IPS-11a (cell line): Measurements from ENCODE around the gene PCGF1.
A peak's percentile ranks its signal among the peaks of the same experiment; 100 is the strongest.
"Not testable (repeated sequence)": the region's sequence is repeated elsewhere in the genome, so short reads cannot be mapped to it uniquely, and the experiment has no call there.

Source experiments
- H3K4me3 ChIP-seq: one replicate; pipeline ENCODE4 v1.5.1; 2013; ENCODE audit warnings: low read depth, low read length, control low read depth

The PCGF1 gene

GRCh38 chr2:74474481-74474880 lies 33.0 kb downstream of the PCGF1 start:
- H3K4me3 ChIP-seq = no peak overlapping the region

DNA sequence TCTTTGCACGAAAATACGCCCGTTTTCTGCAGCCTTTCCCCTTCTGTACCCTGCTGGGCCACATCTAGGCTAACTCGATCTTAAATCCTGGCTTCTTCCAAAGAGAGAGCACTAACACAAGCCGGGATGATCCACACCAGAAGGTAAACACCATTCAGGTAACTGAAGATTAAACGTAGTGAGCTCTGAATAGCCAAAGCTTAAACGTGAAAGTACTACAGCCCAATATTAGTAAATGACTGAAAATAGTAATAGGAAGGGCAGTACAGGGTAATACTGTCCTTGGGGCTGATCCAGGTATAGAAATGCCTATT lies 34.6 kb downstream of the PCGF1 start:
- H3K4me3 ChIP-seq = peak overlapping the region; percentile 91

GRCh38 chr2:74472086-74472944 lies 35.2 kb downstream of the PCGF1 start, which contains the start of gene MRPL53:
Gene MRPL53, minus strand, starts transcription at chr2:74472680. Its CDS starts 20 bp downstream, at chr2:74472660.
- H3K4me3 ChIP-seq = peak within 1 kb of the TSS; percentile 91

GRCh38 chr2:74471332-74472065 lies 36.0 kb downstream of the PCGF1 start:
- peak overlapping the region; percentile 91 for H3K4me3 ChIP-seq

- not testable (repeated sequence) for H3K4me3 ChIP-seq
Measured at GRCh38 chr2:74470742-74471141, 36.8 kb downstream of the PCGF1 start.

DNA sequence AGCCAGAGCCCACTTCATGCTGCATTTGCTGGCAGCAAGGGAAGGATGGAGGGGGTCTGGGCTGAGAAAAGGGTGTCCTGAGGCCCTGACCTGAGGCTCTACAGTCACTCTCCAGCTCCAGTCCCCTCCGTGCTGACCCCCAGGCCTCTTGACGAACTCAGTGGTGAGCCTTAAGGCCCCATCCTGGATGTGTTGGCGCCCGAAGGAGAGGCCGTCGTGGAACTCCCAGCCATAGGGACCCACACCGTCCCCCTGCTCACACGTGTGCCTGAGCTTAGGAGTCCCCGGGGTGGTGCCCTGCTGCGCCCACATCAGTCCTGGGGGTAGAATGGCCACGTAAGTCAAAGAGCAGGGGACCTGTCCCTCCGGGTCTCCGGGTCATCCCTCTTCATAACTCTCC lies 43.1 kb downstream of the PCGF1 start:
- peak overlapping the region; percentile 80 for H3K4me3 ChIP-seq

DNA sequence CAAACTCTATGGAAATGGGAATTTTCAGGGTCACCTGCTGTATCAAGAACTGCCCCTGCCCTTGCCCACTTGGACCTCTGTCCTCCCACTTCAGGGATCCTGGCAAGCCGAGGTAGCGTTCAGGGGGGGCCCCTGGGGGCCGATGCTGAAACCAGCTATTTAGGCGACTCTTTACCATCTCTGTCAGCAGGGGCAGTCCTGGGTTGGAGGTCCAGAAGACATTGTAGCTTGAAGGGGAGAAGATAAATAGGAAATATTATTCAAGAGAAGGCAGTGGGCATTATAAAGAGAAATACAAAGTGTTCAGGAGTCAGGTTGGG lies 44.7 kb downstream of the PCGF1 start:
- H3K4me3 ChIP-seq = no peak overlapping the region

GRCh38 chr2:74462054-74462785 lies 45.3 kb downstream of the PCGF1 start:
- H3K4me3 ChIP-seq = no peak overlapping the region

DNA sequence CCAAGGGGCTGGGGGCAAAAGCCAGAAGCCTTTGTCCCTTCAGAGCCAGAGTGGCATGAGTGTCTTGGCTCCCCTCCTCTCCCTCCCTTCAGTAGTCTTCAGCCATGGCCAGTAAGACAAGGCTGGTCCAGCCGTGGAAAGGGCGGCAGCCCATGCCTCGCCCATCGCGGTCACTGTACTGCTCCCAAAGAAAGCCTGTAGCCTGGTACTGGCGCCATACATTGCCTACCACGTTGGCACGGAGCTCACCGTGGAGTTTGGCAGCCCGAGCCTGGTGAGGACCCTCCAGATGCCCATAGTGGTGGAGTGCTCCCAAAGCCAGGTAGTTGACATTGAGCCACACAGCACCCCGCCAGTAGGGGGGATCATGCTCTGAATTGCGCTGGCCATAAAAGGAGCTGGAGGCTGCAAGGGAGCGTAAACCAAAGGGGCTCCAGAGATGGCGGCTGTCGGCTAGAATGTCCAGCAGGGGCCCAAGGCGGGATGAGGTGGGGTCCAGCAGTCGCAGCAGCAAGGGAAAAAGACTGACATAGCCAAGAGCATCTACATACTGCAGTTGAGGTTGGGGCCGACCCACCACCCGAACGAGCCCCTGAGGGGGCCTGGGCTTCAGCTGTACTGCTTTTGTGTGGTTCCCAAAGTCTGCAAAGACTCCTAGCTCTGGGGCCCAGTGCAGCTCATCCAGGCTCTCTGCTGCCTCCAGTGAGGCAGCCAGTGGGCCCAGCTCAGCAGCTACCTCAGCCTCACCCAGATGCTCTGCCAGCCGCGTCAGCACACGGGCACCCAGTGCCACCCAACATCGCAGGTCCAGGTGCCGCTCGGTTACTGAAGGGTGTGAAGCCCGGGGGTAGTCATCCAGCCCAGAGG lies 46.1 kb downstream of the PCGF1 start:
- H3K4me3 ChIP-seq = no peak overlapping the region

GRCh38 chr2:74460187-74460586 lies 47.3 kb downstream of the PCGF1 start:
- not testable (repeated sequence) for H3K4me3 ChIP-seq

- H3K4me3 ChIP-seq = not testable (repeated sequence)
Measured at GRCh38 chr2:74459503-74460118, 47.9 kb downstream of the PCGF1 start.

DNA sequence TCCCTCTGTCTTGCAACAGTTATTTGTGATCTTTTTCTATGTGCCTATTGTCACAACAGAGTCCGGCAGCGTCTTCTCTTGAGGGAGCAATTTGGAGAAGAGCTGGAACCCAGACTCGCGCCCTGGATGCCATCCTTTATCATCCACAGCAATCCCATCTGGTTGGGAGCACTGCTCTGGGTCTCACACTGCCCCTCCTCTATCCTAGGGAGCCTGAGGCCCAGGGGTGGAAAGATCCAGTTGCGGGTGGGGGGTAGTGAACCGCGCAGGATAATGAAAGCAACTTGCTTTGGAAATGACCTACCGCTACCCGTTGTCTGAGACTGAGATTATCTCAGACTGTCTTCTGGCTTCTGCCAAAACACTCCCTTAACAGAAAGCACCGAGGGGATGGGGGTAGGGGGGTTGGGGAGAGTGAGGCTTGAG lies 48.5 kb downstream of the PCGF1 start:
- peak overlapping the region; percentile 97 for H3K4me3 ChIP-seq

DNA sequence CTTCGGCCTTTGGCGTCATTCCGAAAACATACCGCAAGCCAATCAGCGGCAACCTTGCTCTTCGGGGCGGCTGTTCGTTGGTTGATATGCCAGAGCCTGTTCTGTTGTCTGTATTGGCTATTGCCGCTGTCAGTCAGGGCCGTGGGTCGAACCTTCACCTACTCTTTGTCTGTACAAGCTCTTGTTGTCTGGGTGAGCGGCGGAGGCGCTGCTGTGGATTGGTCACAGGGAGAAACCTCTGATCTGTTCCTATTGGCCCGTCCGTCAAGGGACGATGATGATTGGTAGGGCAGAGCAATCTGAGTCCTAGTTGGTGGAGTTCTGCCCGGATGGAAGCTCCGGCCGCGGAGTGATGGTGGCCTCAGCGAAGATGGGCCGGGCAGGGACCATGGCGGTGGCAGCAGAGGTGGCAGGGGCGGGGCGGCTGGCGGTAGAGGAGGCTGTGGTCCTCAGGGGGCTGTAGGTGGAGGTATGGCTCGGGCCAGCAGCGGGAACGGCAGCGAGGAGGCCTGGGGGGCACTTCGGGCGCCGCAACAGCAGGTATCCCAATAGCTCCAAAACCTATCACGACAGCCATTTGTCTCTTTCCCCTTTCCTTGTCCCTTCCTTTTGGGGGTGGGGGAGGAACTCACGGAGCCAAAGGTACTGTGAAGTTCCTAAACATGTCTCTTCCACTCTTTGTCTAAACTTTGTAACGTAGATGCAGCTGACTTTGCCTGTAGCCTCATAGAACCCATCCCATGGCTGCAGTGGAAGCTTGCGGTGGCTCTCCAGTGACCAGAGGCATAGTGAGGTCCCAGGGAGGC lies 49.2 kb downstream of the PCGF1 start, which contains the start of gene WBP1:
Gene WBP1, plus strand, starts transcription at position 307 of the 806 bp plus-strand sequence. Its CDS starts 165 bp downstream, at position 472.
- H3K4me3 ChIP-seq = peak within 1 kb of the TSS; percentile 97

- peak overlapping the region; percentile 70 for H3K4me3 ChIP-seq
Measured at GRCh38 chr2:74457549-74458131, 49.9 kb downstream of the PCGF1 start.

- H3K4me3 ChIP-seq = peak overlapping the region; percentile 70
Measured at GRCh38 chr2:74457129-74457548, 50.4 kb downstream of the PCGF1 start.
